C4-2B (cell line): Measurements from ENCODE around the gene ADAM15.

Experiments used
- CTCF ChIP-seq: fragments of 450-650 bp; conservative IDR thresholded peaks from 2 replicates; pipeline ENCODE4 v1.5.1; 2017; ENCODE audit warnings: mild to moderate bottlenecking
- ZFX ChIP-seq: fragments of 450-650 bp; IDR thresholded peaks from 2 replicates; pipeline ENCODE4 v1.6.1; 2017

GRCh38 chr1:155094622-155094948 lies 43.5 kb downstream of the ADAM15 start:
- TF ChIP-seq CTCF (no peak; the same call in 1 of the 2 replicates), ZFX (no peak)
